Left lobe of liver (tissue), 2 donors: ENCODE results near the gene TAF1B. TPM values are rescaled to one million over a fixed set of nuclear protein-coding genes. Genes with fewer than 3 reads are reported as not detected.
"Not testable (repeated sequence)": the region's sequence is repeated elsewhere in the genome, so short reads cannot be mapped to it uniquely, and the experiment has no call there.

Experiments
- ATAC-seq: fragments of 200-7000 bp; cut with Tn5 transposase; one replicate; pipeline ENCODE4 v1.9.1; 2020; ENCODE audit warnings: mild to moderate bottlenecking, moderate library complexity
- DNase-seq: peaks from one replicate; pipeline ENCODE4 v3.0.0-alpha.2; 2020; ENCODE audit warnings: low spot score
- total RNA-seq: library from RNA; stranded (reverse); gene quantifications from one replicate; pipeline ENCODE4 v1.2.1, GENCODE V29; 2021
- donor health status: DM: no; HTN: no; CAD: no; lungs with moderate emphysema.
- donor health status: DM: no; HTN: yes; CAD: no.

TAF1B gene
- total RNA-seq, 1 donor from 2014 or later: 5.7 TPM

DNA sequence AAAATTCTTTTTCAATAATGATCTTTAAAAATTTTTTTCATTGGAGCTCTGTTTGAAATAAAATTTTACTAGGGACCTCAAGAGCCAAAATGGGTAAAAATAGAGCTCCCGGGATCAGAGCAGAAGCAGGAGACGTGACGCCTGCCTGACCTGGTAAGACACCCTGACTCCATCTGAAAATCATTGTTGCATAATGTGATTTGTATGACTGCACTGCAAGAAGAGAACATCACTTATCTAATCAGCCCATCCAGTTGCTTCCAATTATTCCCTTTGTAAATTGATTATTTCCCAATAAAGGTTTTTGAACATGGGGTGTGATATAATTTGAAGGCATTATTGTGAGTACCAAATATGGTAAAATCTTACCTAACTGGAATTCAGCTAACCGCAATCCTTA, 17.1 kb upstream of the TAF1B start:
- no peak for DNase-seq
- no peak for ATAC-seq

DNA sequence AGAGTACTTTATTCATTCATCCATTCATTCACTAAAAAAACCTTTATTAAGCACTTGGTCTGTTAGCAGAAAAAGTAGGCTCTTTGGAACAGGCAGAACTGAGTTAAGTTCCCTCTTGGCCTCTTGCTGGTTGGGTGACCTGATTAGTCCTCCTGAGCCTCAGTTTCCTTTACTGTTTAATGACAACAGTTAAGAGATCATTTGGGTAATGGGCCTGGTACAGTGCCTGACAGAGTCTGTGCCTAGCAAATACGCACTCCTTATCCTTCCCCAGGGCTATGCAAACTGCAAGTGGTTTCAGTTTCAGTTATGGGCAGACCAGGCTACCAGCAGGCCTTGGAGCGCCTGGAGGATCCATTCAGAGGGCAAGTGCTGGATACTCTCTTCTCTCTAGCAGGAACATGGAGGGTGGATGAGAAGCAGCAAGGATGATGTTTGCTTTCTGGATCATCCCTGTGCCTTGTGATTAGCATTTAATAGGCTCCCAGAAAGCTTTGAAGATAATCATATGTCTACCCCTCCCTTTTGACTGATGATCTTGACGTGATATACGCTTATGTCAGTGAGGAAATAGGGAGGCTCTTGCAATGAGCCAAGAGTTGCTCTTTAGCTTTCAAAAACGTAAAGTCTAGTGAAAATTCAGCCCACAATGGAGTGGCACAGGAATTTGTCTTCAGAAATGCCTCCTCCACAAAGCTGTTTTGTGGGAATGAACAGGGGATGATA, 12.4 kb upstream of the TAF1B start:
- ATAC-seq (no peak), DNase-seq (no peak)

DNA sequence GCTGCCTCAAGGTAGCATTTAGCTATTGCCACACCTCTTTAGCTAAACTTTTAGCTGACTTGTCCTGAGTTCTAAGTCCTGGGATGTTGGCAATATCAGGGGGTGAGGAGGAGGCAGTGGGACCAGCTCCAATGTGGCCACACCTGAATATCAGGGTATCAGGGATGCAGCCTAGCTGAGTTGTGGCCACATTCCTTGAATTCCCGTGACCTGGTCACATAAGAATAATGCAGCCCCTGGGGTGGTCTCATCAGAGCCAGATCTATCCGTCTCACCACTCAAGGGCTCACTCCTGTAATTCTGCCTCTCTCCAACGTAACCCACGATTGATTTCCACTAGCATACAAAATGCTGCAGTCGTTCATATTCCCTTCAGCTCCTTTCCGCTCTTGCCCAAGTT, 11.6 kb upstream of the TAF1B start:
- DNase-seq: no peak
- ATAC-seq: no peak

DNA sequence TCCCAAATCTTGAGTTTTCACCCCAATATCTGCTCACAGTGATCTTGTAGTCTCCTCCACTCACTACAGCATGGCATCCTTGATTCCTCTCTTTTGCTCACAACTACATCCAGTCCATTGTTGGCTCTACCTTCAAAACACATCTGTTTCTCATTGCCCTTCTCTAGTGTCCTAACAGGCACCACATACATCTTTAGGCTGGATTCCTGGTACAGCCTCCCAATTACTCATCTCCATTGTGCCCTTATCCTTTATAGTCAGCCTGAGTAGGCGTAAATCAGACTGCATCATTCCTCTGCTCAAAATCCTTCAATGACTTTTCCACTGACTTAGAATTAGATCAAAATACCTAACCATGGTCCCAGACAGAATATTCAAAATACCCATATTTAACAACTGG, 10.7 kb upstream of the TAF1B start:
- DNase-seq (no peak), ATAC-seq (no peak)

DNA sequence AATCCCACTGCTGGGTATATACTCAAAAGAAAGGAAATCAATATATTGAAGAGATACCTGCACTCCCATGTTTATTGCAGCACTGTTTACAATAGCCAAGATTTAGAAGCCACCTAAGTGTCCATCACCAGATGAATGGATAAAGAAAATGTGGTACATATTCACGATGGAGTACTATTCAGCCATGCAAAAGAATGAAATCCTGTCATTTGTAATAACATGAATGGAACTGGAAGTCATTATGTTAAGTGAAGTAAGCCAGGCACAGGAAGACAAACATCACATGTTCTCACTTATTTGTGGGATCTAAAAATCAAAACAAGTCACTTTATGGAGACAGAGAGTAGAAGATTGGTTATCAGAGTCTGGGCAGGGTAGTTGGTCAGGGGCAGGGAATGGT, 8.2 kb upstream of the TAF1B start:
- not testable (repeated sequence) for DNase-seq, ATAC-seq

DNA sequence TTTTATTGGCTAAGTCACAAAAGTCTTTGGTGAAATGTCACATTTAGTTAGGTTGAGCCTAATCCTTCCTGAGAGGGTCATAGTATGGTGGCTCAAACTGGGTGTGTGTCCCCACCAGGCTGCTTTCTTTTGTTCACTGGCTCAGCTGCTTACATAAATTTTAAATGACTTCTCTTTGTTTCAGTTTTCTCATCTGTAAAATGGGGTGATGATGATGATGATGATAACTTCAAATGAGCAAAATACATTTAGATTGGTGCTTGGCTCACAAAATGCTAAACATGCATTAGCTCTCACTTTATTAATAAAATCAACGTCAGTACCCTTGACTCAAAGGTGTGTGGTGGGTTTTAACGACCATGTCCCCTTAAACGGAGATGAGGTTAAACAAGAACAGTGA, 7.2 kb upstream of the TAF1B start:
- ATAC-seq (no peak), DNase-seq (no peak)

DNA sequence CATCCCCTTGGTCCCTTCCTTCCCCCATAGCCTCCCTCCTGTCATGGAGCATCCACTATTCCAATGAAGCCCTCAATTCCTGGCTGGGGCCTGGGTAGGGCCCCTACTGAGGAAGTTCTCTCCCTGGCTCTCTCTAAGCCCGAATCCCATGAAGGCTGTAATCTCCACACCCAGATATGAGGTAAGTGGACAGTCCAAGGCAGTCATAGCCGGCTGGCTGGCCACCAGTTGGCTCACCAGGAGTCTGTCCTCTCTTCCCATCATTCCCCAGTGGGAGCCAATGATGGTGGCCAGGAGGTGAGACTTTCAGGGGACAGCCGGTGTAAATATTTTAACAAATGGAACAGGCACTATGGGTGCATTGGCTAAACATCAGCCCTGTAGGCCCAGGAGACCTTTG, 6.8 kb upstream of the TAF1B start:
- ATAC-seq (peak; percentile 44), DNase-seq (no peak)

DNA sequence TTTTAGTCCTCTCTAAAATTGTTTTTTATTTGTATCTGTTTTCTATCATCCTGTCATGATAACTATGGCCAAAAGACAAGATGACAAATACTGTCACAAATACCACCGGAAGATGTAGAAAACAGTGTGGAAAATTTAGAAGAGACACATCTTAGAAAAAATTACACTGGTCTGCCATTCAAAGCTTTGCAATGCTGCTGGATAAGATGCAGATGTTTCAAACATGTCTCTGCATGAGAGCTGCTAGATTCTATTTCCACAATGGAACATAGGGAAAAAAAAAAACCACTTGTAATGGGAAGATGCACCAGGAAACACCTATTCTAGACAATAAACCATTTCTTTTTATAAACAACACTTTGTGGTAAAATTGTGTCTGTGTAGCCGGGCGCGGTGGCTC, 5.8 kb upstream of the TAF1B start:
- DNase-seq (no peak), ATAC-seq (no peak)

DNA sequence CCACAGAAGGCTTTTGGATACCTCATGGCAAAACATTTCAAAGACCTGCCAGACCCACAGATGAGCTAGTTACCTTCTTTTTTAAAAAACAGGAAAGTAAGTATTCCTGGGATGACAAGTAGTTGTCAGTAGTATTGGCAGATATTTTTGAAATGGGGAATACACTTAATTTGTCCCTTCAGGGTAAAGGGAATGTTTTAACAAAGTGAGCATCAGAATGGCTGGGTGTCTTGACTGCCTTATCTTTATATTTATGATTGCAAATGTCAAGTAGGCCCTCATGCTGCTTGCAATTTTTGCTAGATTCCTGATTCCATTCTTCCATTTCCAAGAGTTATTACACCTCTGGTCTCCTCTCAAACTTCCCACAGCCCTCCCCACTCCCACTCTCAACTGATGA, 4.9 kb upstream of the TAF1B start:
- DNase-seq: no peak
- ATAC-seq: no peak

DNA sequence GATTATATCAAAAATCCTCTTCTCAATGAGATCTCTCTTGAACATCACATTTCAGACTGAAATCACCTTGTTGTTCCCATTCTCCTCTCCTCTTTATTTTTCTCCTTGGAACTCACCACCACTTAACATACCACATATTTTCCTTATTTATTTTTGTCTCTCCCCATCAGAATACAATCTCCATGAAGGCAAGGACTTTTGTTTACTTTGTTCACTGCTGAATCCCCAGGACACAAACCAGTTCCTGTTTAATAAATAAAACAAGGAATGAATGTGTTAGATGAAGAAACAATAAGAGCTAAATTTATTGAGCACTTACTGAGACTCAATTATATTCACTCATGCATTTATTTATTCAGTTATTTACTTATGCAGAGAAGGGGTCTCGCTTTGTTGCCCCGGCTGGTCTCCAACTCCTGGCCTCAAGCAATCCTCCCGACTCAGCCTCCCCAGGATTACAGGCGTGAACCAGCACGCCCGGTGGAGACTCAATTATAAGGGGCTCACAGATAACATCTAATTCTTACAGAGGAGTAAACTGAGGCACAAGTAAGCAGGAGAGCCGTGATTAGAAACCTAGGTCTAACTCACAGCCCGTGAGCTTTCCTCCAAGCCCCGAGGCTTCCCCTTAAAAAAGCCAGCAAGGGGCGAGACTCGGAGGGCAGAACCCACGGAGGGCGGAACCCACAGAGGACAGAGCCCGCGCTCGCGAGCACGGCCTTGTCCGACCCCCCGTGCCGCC, 616 bp upstream of the TAF1B start:
- no peak for DNase-seq

DNA sequence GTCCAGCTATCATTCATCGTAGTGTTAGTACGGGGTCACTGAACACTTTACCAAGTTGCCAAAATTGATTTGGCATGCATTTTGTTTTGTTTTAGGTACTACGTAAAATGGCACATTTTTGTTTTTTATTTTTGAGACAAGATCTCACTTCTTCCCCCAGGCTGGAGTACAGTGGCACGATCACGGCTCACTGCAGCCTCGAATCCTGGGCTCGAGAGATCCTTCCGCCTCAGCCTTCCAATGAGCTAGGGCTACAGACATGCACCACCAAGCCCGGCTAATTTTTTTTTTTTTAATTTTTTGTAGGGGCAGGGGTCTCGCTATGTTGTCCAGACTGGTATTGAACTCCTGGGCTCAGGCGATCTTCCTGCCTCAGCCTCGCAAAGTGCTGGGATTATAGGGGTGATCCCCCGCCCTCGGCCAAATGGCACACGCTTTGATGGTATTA, 786 bp downstream of the TAF1B start:
- ATAC-seq: no peak

More for the DNA sequence above, 616 bp upstream of the TAF1B start:
- no peak for ATAC-seq

DNA sequence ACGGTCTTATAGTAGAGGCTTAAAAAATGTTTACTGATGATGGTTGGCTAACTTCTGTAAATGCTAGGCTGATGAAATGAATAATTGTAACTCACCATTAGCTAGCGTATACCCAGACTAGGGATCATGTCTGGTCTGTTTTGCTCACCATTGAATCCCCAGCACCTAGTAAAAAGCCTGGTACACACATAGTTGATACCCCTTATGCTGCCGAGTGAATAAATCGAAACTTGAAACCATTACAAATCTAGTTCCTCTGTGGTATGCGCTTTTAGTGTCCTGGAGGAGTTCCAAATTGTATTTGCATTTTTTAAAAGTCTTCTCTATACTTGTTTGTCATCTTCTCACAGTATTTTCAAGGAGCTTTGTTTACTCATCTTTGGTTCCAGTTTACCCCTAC, 1.3 kb downstream of the TAF1B start:
- DNase-seq (no peak), ATAC-seq (no peak)

More for the DNA sequence above, 786 bp downstream of the TAF1B start:
- no peak for DNase-seq

DNA sequence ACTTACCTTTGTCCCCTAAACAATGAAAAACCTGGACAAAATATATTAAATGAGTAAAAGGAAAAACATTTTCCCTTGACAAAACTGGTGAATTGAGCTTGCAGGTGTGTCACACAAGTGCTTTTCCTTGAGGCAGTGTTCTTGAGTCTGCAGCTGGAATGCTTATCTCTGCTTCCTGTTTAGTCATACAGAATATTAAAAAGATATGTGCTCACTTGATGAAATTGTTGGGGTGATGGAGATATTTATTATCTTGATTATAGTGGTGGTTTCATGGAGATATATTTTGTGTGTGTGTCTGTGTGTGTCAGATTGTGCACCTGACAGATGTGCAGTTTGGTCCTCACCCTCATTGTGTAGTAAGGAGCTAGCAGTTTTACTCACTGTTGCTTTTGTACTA, 3.3 kb downstream of the TAF1B start:
- no peak for ATAC-seq
- no peak for DNase-seq

DNA sequence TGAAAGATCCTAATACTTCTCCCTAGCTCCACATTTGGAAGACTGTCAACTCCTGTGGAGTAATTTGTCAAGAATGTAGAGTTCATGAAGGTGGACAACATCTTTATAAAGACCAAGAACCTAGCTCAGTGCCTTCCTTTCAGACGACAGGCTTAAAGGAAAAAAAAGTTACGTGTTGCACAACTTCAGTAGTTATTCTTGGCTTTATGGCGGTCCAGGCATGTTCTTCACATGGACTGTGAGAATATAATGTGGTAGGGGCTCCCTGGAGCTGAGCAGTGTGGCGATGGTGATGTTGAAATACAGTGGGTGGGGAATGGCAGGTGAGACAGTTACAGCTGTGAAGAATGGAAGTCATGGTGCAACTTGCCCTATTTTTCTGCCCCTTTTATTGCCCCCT, 3.9 kb downstream of the TAF1B start:
- no peak for ATAC-seq
- no peak for DNase-seq

DNA sequence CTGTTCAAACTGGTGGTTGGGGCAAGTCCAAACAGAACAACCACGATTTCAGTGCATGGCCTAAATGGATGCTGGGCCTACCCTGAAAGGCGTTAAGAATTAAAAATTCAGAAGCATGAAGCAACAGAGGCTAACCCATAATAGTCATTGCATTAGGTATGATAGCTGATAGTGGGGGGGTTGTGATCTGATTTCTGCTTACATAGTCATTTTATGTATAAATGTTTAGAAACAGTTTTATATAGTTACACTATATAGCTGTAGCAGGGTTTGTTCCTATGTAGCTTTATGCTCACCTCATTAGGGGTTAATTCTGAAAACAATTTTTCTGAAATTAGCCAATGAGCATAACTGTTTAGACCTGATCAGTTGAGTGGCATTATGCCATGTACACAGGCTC, 9.6 kb downstream of the TAF1B start:
- ATAC-seq (no peak), DNase-seq (no peak)

DNA sequence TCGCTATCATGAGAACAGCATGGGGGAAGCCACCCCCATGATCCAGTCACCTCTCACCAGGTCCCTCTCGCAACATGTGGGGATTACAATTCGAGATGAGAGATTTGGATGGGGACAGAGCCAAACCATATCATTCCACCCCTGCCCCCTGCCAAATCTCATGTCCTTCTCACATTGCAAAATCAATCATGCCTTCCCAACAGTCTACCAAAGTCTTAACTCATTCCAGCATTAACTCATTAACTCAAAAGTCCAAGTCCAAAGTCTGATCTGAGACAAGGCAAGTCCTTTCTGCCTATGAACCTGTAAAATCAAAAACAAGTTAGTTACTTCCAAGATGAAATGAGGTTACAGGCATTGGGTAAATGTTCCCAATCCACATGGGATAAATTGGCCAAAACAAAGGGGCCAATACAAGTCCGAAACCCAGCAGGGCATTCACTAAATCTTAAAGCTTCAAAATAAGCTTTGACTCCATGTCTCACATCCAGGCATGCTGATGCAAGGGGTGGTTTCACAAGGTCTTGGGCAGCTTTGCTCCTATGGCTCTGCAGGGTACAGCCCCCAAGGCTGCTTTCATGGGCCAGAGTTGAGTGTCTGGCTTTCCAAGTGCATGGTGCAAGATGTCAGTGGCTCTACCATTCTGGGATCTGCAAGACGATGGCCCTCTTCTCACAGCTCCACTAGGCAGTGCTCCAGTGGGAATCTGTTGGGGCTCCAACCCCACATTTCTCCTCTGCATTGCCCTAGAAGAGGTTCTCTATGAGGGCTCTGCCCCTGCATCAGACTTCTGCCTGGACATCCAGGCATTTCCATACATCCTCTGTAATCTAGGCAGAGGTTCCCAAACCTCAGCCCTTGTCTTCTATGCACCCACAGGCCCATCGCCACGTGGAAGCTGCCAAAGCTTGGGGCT, 14.8 kb downstream of the TAF1B start:
- DNase-seq (no peak), ATAC-seq (peak; percentile 70)

DNA sequence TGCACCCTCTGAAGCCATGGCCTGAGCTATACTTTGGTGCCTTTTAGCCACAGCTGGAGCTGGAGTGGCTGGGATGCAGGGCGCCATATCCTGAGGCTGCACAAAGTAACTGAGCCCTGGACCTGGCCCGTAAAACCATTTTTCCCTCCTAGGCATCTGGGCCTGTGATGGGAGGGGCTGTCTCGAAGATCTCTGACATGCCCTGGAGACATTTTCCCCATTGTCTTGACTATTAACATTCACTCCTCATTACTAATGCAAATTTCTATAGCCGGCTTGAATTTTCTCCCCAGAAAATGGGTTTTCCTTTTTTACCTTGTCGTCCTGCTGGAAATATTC, 15.4 kb downstream of the TAF1B start:
- no peak for ATAC-seq

DNA sequence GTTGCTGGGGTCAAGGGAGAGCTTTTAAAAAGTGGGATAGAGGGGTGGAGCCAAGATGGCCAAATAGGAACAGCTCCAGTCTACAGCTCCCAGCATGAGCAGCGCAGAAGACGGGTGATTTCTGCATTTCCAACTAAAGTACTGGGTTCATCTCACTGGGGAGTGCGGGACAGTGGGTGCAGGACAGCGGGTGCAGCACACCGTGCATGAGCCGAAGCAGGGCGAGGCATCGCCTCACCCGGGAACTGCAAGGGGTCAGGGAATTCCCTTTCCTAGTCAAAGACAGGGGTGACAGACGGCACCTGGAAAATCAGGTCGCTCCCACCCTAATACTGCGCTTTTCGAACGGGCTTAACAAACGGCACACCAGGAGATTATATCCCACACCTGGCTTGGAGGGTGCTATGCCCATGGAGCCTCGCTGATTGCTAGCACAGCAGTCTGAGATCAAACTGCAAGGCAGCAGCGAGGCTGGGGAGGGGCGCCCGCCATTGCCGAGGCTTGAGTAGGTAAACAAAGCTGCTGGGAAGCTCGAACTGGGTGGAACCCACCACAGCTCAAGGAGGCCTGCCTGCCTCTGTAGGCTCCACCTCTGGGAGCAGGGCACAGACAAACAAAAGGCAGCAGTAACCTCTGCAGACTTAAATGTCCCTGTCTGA, 17.8 kb downstream of the TAF1B start:
- ATAC-seq, DNase-seq: not testable (repeated sequence)

More for the DNA sequence above, 15.4 kb downstream of the TAF1B start:
- DNase-seq: no peak

DNA sequence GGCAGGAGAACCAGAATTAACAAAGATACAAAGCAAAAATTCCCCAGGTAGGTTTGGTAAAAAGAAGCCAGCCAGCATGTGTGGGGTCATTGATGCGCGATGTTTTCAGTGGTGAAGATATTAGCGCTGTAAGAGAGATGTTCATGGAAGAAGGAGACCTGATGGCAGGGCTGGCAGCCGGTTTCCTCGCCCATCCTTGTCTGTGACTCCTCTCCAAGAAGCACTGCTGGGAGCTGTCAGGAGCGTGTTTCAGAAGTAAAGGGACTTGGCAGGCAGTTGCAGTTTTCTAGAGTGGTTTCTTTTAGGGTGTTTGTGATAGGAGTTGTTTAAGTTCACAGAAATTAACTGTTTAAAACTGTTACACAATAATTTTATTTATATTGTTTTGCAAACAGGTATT, 24.6 kb downstream of the TAF1B start:
- ATAC-seq (no peak), DNase-seq (no peak)

DNA sequence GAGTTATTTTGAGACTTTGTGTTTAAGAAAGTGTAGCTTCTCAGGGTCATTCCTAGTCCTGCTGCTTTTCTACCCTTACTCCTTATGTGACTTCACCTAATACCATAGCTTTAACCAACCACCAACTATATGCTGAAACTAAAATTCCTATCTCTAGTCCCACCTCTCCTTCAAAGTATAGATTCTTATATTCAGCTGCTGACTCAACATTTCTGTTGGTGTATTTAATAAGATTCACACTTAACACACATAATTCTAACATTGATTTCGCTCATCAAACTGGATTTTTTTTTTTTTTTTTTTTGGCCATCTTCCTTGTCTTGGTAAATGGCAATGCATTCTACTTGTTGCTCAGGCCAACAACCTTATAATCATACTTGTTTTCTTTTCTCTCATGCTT, 30.1 kb downstream of the TAF1B start:
- ATAC-seq: no peak

DNA sequence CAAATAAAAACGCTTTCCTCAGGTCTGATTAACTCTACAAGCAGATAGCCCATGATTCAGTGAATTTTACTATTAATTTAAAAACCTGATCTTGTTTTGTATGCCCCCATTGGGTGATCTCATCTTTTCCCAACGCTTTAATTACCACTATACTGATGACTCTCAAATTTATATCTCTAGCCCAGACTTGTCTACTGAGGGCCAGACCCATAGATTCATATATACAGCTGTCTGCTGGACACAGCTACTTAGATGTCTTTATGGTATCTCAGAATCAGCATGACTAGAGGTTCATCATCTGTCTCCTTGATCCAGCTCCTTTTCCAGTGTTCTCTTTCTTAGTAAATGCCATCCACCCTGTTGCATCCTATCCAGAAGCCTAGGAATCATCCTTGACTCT, 33.8 kb downstream of the TAF1B start:
- ATAC-seq (no peak), DNase-seq (no peak)

More for the DNA sequence above, 30.1 kb downstream of the TAF1B start:
- no peak for DNase-seq
